ENCODE data around the gene VAMP2. TPM values are rescaled to one million over a fixed set of nuclear protein-coding genes. Genes with fewer than 3 reads are reported as not detected.

The VAMP2 gene
- total and polyA plus RNA-seq, 9 of the 15 experiments (the other 6 are each of a cell fraction or from before 2014, with no cell fraction given) = 2.3 to 31.8 (median 6.0) TPM

DNA sequence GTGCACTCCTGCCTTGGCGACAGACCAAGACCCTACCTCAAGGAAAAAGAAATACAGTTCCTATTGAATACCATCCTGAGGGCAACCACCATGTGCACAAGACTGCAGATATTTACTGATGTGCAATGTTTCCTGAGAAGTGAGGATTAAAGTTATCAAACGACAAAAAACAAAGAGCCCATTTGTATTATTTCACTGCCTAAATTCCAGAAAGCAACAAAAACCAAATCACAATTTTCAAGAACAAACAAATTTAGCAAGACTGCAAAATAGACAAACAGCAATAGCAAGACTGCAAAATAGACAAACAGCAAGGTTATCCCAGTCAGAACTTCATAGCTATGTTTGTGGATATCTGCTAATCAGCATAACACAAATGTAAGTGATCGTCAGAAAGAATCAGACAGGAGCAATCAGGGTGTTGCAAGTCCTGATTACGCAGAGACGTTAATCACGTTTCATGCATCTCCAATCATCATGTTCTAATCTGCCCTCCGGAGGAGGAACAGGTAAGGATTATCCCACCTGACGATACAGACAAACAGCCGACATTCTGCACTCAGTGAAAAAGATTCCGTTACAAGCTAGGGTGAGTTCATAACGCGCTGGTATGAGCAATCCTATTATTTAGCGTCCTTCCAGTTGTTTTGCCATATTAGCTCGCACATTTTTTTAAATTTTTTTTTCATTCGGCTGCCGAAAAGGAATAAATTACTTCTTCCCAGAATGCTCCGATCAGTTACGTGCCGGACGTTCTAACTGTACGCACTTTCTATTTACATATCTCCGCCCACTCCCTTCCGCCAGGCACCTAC is 10.5 kb upstream of the VAMP2 start (continued):
- TF ChIP-seq, protein P1, sequence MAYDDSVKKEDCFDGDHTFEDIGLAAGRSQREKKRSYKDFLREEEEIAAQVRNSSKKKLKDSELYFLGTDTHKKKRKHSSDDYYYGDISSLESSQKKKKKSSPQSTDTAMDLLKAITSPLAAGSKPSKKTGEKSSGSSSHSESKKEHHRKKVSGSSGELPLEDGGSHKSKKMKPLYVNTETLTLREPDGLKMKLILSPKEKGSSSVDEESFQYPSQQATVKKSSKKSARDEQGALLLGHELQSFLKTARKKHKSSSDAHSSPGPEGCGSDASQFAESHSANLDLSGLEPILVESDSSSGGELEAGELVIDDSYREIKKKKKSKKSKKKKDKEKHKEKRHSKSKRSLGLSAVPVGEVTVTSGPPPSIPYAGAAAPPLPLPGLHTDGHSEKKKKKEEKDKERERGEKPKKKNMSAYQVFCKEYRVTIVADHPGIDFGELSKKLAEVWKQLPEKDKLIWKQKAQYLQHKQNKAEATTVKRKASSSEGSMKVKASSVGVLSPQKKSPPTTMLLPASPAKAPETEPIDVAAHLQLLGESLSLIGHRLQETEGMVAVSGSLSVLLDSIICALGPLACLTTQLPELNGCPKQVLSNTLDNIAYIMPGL (CRISPR knock-in tag; IDR thresholded peaks at IDR 0.05) = peak; percentile 65; the same call in 1 of the 2 replicates
- TF ChIP-seq ZNF197 (CRISPR knock-in tag; IDR thresholded peaks at IDR 0.05; ENCODE audit: low read depth) (no peak), RAD21 (CRISPR knock-in tag; conservative IDR thresholded peaks at IDR 0.05 in 1 of 2, IDR thresholded peaks at IDR 0.05 in 1 of 2) (peak in 1 of 2 experiments; percentile 37; a peak in 3 of 4 replicates), ZEB2 (IDR thresholded peaks at IDR 0.05) (peak; percentile 100), SUPT5H (IDR thresholded peaks at IDR 0.05) (peak; percentile 100), NCOR1 (IDR thresholded peaks at IDR 0.05) (peak; percentile 98), CEBPB (tag; IDR thresholded peaks at IDR 0.05) (peak; percentile 97), BDP1 (IDR thresholded peaks at IDR 0.05; ENCODE audit: insufficient read depth, insufficient read length) (no peak), STAT5A (IDR thresholded peaks at IDR 0.05; ENCODE audit: borderline replicate concordance, low read length) (peak; percentile 74), POLR2G (IDR thresholded peaks at IDR 0.05; ENCODE audit: low read depth, low read length) (peak; percentile 85), ZNF282 (CRISPR knock-in tag; IDR thresholded peaks at IDR 0.05) (no peak), ZNF274 (IDR thresholded peaks at IDR 0.05; ENCODE audit: borderline replicate concordance, low read depth, low read length) (0 out of 2 replicates have a peak, but pooled peaks have one; percentile 40), ZNF668 (CRISPR knock-in tag; IDR thresholded peaks at IDR 0.05) (peak; percentile 63; the same call in 1 of the 2 replicates)
- TF ChIP-seq, protein P2, sequence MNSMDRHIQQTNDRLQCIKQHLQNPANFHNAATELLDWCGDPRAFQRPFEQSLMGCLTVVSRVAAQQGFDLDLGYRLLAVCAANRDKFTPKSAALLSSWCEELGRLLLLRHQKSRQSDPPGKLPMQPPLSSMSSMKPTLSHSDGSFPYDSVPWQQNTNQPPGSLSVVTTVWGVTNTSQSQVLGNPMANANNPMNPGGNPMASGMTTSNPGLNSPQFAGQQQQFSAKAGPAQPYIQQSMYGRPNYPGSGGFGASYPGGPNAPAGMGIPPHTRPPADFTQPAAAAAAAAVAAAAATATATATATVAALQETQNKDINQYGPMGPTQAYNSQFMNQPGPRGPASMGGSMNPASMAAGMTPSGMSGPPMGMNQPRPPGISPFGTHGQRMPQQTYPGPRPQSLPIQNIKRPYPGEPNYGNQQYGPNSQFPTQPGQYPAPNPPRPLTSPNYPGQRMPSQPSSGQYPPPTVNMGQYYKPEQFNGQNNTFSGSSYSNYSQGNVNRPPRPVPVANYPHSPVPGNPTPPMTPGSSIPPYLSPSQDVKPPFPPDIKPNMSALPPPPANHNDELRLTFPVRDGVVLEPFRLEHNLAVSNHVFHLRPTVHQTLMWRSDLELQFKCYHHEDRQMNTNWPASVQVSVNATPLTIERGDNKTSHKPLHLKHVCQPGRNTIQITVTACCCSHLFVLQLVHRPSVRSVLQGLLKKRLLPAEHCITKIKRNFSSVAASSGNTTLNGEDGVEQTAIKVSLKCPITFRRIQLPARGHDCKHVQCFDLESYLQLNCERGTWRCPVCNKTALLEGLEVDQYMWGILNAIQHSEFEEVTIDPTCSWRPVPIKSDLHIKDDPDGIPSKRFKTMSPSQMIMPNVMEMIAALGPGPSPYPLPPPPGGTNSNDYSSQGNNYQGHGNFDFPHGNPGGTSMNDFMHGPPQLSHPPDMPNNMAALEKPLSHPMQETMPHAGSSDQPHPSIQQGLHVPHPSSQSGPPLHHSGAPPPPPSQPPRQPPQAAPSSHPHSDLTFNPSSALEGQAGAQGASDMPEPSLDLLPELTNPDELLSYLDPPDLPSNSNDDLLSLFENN (IDR thresholded peaks at IDR 0.05; ENCODE audit: low read depth in 2 of 2, low read length in 2 of 2) = peak in 1 of 2 experiments; percentile 100; a peak in 2 of 4 replicates
- TF ChIP-seq, protein P3, sequence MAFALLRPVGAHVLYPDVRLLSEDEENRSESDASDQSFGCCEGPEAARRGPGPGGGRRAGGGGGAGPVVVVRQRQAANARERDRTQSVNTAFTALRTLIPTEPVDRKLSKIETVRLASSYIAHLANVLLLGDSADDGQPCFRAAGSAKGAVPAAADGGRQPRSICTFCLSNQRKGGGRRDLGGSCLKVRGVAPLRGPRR (CRISPR knock-in tag; IDR thresholded peaks at IDR 0.05) = no peak
- TF ChIP-seq, protein P4, sequence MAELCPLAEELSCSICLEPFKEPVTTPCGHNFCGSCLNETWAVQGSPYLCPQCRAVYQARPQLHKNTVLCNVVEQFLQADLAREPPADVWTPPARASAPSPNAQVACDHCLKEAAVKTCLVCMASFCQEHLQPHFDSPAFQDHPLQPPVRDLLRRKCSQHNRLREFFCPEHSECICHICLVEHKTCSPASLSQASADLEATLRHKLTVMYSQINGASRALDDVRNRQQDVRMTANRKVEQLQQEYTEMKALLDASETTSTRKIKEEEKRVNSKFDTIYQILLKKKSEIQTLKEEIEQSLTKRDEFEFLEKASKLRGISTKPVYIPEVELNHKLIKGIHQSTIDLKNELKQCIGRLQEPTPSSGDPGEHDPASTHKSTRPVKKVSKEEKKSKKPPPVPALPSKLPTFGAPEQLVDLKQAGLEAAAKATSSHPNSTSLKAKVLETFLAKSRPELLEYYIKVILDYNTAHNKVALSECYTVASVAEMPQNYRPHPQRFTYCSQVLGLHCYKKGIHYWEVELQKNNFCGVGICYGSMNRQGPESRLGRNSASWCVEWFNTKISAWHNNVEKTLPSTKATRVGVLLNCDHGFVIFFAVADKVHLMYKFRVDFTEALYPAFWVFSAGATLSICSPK (IDR thresholded peaks at IDR 0.05; ENCODE audit: borderline replicate concordance) = no peak; the same call in 1 of the 2 replicates
- TF ChIP-seq, protein P5, sequence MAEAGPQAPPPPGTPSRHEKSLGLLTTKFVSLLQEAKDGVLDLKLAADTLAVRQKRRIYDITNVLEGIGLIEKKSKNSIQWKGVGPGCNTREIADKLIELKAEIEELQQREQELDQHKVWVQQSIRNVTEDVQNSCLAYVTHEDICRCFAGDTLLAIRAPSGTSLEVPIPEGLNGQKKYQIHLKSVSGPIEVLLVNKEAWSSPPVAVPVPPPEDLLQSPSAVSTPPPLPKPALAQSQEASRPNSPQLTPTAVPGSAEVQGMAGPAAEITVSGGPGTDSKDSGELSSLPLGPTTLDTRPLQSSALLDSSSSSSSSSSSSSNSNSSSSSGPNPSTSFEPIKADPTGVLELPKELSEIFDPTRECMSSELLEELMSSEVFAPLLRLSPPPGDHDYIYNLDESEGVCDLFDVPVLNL (CRISPR knock-in tag; IDR thresholded peaks at IDR 0.05; ENCODE audit: low read depth) = no peak
